GM23338 (cell line): Measurements from ENCODE around the gene GNAO1. TPM values are rescaled to one million over a fixed set of nuclear protein-coding genes. Genes with fewer than 3 reads are reported as not detected.

Experiments
- ATAC-seq: fragments of 200-7000 bp; cut with Tn5 transposase; 3 replicates; pipeline ENCODE4 v1.9.1; 2020
- DNase-seq: peaks from one replicate; pipeline ENCODE4 v3.0.0-alpha.2; 2015; ENCODE audit warnings: low spot score
- H2AFZ ChIP-seq: fragments of 200-600 bp; sonication (generic); 2 replicates; pipeline ENCODE4 v1.8.0; 2016; ENCODE audit warnings: antibody characterized with exemption, mild to moderate bottlenecking, moderate library complexity
- H3F3A ChIP-seq: fragments of 200-600 bp; sonication (generic); replicated peaks from 2 replicates; pipeline ENCODE4 v1.8.0; 2017; ENCODE audit warnings: antibody characterized with exemption, mixed run types, low read depth
- H3K27ac ChIP-seq: fragments of 200-600 bp; sonication (generic); 2 replicates; pipeline ENCODE4 v1.6.1; 2016; ENCODE audit warnings: low read depth
- H3K27me3 ChIP-seq: fragments of 200-600 bp; sonication (generic); 2 replicates; pipeline ENCODE4 v1.8.0; 2016; ENCODE audit warnings: mild to moderate bottlenecking, mixed run types, moderate library complexity; ENCODE audit not compliant: insufficient read depth
- H3K36me3 ChIP-seq: fragments of 200-600 bp; sonication (generic); 2 replicates; pipeline ENCODE4 v1.8.0; 2016; ENCODE audit warnings: mild to moderate bottlenecking; ENCODE audit not compliant: insufficient read depth
- H3K4me1 ChIP-seq: fragments of 200-600 bp; sonication (generic); 2 replicates; pipeline ENCODE4 v1.8.0; 2016; ENCODE audit warnings: mild to moderate bottlenecking, moderate library complexity; ENCODE audit not compliant: insufficient read depth
- H3K4me2 ChIP-seq: fragments of 200-600 bp; sonication (generic); 2 replicates; pipeline ENCODE4 v1.7.1; 2017; ENCODE audit warnings: mixed run types
- H3K4me3 ChIP-seq: fragments of 200-600 bp; sonication (generic); 2 replicates; pipeline ENCODE4 v1.6.1; 2016; ENCODE audit warnings: mixed run types
- H3K79me2 ChIP-seq: fragments of 200-600 bp; sonication (generic); replicated peaks from 2 replicates; pipeline ENCODE4 v1.8.0; 2017; ENCODE audit warnings: mild to moderate bottlenecking; ENCODE audit not compliant: insufficient read depth
- H3K9me2 ChIP-seq: fragments of 200-600 bp; sonication (generic); 2 replicates; pipeline ENCODE4 v1.8.0; 2017; ENCODE audit not compliant: insufficient read depth
- H4K20me1 ChIP-seq: fragments of 200-600 bp; sonication (generic); replicated peaks from 2 replicates; pipeline ENCODE4 v1.8.0; 2017; ENCODE audit warnings: mild to moderate bottlenecking; ENCODE audit not compliant: insufficient read depth
- H3K27ac Mint-ChIP-seq: 2 replicates; pipeline ENCODE4 v1.8.0; 2020; ENCODE audit warnings: inconsistent platforms, mild to moderate bottlenecking, moderate library complexity, mixed read lengths
- H3K27me3 Mint-ChIP-seq: 3 replicates; pipeline ENCODE4 v1.8.0; 2022; ENCODE audit warnings: low read depth, mild to moderate bottlenecking, moderate library complexity, mixed read lengths, inconsistent platforms; ENCODE audit not compliant: insufficient read depth, poor library complexity
- H3K36me3 Mint-ChIP-seq: 3 replicates; pipeline ENCODE4 v1.8.0; 2021; ENCODE audit warnings: low read depth, mild to moderate bottlenecking, inconsistent platforms, moderate library complexity, mixed read lengths
- H3K4me1 Mint-ChIP-seq: 3 replicates; pipeline ENCODE4 v1.8.0; 2020; ENCODE audit warnings: mild to moderate bottlenecking, inconsistent platforms, mixed read lengths
- H3K4me3 Mint-ChIP-seq: 3 replicates; pipeline ENCODE4 v1.8.0; 2021; ENCODE audit warnings: moderate library complexity, mild to moderate bottlenecking, inconsistent platforms, mixed read lengths
- H3K9me3 Mint-ChIP-seq: 3 replicates; pipeline ENCODE4 v1.8.0; 2020; ENCODE audit warnings: moderate library complexity, mild to moderate bottlenecking, inconsistent platforms, mixed read lengths
- CREB1 ChIP-seq: fragments of 250-450 bp; sonication (Bioruptor Pico); IDR thresholded peaks from 2 replicates; pipeline ENCODE4 v1.5.0; 2020; ENCODE audit warnings: low read depth, mild to moderate bottlenecking, moderate library complexity
- EZH2 ChIP-seq: fragments of 200-600 bp; sonication (generic); IDR thresholded peaks from one replicate; pipeline ENCODE4 v1.8.0; 2017; ENCODE audit warnings: antibody characterized with exemption, mild to moderate bottlenecking, low read depth; ENCODE audit not compliant: unreplicated experiment
- EZH2phosphoT487 ChIP-seq: fragments of 200-600 bp; sonication (generic); IDR thresholded peaks from one replicate; pipeline ENCODE4 v1.8.1; 2018; ENCODE audit warnings: antibody characterized with exemption; ENCODE audit not compliant: unreplicated experiment
- JUNB ChIP-seq: IDR thresholded peaks from one replicate; pipeline ENCODE4 v1.6.1; 2016; ENCODE audit warnings: antibody characterized with exemption; ENCODE audit not compliant: unreplicated experiment
- NANOG ChIP-seq: IDR thresholded peaks from 2 replicates; pipeline ENCODE4 v1.6.1; 2016; ENCODE audit warnings: antibody characterized with exemption, borderline replicate concordance
- POLR2AphosphoS5 ChIP-seq: IDR thresholded peaks from 2 replicates; pipeline ENCODE4 v1.6.1; 2016; ENCODE audit warnings: antibody characterized with exemption, low read depth
- STAT1 ChIP-seq: IDR thresholded peaks from one replicate; pipeline ENCODE4 v1.6.1; 2016; ENCODE audit warnings: antibody characterized with exemption; ENCODE audit not compliant: unreplicated experiment
- ZNF114 ChIP-seq: fragments of 250-450 bp; sonication (Bioruptor Pico); IDR thresholded peaks from 2 replicates; pipeline ENCODE4 v1.5.0; 2020; ENCODE audit warnings: mild to moderate bottlenecking, moderate library complexity
- ZNF331 ChIP-seq: fragments of 250-450 bp; sonication (Bioruptor Pico); IDR thresholded peaks from 2 replicates; pipeline ENCODE4 v1.5.0; 2020; ENCODE audit warnings: low read depth, mild to moderate bottlenecking, moderate library complexity
- polyA plus RNA-seq: library from polyadenylated mRNA; unstranded; fragments of >200 nt; fragmentation: Nextera tagmentation; extraction: Ambion mirVana; gene quantifications from 2 replicates; pipeline ENCODE4 v1.2.1, GENCODE V29; 2016
- total RNA-seq: library from RNA; depleted of rRNA; stranded (reverse); fragments of >200 nt; shearing (Covaris generic); gene quantifications from 2 replicates; pipeline ENCODE4 v1.2.3, GENCODE V29; 2014
- TF ChIP-seq, protein P1 (sequence below): IDR thresholded peaks from one replicate; pipeline ENCODE4 v1.6.1; 2018; ENCODE audit warnings: antibody characterized with exemption; ENCODE audit not compliant: unreplicated experiment
- TF ChIP-seq, protein P2 (sequence below): fragments of 250-450 bp; sonication (Bioruptor Pico); IDR thresholded peaks from 2 replicates; pipeline ENCODE4 v1.5.0; 2020; ENCODE audit warnings: mild to moderate bottlenecking, moderate library complexity
- TF ChIP-seq, protein P3 (sequence below), 2 experiments: fragments of 200-600 bp in 1 of 2; sonication (generic) in 1 of 2; conservative IDR thresholded peaks; 2 replicates each; pipeline versions ENCODE4 v1.5.1 to v1.6.1; 2016 to 2017; ENCODE audit warnings: antibody characterized with exemption in 2 of 2, low read depth in 2 of 2, mild to moderate bottlenecking in 2 of 2, moderate library complexity in 1 of 2
- TF ChIP-seq, protein P4 (sequence below): IDR thresholded peaks from 2 replicates; pipeline ENCODE4 v1.6.1; 2016; ENCODE audit warnings: antibody characterized with exemption

GNAO1 gene
- total and polyA plus RNA-seq, 2 experiments from 2014 or later, result 6.5 to 24.8 TPM

DNA sequence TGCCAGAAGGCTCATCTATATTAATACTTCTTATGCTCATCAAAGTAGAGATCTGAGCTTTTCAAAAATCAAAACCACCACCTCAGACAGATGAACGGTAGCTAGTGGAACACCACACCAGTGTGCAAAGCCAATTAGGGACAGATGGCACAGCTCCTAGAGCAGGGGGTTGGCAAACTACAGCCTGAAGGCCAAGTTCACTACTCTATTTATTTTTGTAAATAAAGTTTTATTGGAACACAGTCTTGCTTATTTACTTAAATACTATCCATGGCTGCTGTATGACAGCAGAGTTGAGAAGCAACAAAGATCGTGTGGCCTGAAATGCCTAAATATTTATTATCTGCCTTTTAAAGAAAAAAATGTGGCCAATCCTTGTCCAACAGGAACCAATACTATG, 177.3 kb downstream of the GNAO1 start:
- Mint-ChIP-seq H3K4me1 (peaks cover 4% of the 10 kb centered on the region; the same call in 1 of the 3 replicates), H3K9me3 (no peaks in the 10 kb centered on the region), H3K27me3 (no peaks in the 10 kb centered on the region), H3K27ac (no peak overlapping the region), H3K36me3 (peaks cover 7% of the 10 kb centered on the region; the same call in 2 of the 3 replicates), H3K4me3 (no peak overlapping the region)
- ATAC-seq, result no peak
- H3K79me2 ChIP-seq, result no peaks in the 10 kb centered on the region
- no peak for DNase-seq
- TF ChIP-seq, protein P1, sequence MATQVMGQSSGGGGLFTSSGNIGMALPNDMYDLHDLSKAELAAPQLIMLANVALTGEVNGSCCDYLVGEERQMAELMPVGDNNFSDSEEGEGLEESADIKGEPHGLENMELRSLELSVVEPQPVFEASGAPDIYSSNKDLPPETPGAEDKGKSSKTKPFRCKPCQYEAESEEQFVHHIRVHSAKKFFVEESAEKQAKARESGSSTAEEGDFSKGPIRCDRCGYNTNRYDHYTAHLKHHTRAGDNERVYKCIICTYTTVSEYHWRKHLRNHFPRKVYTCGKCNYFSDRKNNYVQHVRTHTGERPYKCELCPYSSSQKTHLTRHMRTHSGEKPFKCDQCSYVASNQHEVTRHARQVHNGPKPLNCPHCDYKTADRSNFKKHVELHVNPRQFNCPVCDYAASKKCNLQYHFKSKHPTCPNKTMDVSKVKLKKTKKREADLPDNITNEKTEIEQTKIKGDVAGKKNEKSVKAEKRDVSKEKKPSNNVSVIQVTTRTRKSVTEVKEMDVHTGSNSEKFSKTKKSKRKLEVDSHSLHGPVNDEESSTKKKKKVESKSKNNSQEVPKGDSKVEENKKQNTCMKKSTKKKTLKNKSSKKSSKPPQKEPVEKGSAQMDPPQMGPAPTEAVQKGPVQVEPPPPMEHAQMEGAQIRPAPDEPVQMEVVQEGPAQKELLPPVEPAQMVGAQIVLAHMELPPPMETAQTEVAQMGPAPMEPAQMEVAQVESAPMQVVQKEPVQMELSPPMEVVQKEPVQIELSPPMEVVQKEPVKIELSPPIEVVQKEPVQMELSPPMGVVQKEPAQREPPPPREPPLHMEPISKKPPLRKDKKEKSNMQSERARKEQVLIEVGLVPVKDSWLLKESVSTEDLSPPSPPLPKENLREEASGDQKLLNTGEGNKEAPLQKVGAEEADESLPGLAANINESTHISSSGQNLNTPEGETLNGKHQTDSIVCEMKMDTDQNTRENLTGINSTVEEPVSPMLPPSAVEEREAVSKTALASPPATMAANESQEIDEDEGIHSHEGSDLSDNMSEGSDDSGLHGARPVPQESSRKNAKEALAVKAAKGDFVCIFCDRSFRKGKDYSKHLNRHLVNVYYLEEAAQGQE, result no peak
- no peak for TF ChIP-seq ZNF331 (CRISPR knock-in tag)
- TF ChIP-seq, protein P2, sequence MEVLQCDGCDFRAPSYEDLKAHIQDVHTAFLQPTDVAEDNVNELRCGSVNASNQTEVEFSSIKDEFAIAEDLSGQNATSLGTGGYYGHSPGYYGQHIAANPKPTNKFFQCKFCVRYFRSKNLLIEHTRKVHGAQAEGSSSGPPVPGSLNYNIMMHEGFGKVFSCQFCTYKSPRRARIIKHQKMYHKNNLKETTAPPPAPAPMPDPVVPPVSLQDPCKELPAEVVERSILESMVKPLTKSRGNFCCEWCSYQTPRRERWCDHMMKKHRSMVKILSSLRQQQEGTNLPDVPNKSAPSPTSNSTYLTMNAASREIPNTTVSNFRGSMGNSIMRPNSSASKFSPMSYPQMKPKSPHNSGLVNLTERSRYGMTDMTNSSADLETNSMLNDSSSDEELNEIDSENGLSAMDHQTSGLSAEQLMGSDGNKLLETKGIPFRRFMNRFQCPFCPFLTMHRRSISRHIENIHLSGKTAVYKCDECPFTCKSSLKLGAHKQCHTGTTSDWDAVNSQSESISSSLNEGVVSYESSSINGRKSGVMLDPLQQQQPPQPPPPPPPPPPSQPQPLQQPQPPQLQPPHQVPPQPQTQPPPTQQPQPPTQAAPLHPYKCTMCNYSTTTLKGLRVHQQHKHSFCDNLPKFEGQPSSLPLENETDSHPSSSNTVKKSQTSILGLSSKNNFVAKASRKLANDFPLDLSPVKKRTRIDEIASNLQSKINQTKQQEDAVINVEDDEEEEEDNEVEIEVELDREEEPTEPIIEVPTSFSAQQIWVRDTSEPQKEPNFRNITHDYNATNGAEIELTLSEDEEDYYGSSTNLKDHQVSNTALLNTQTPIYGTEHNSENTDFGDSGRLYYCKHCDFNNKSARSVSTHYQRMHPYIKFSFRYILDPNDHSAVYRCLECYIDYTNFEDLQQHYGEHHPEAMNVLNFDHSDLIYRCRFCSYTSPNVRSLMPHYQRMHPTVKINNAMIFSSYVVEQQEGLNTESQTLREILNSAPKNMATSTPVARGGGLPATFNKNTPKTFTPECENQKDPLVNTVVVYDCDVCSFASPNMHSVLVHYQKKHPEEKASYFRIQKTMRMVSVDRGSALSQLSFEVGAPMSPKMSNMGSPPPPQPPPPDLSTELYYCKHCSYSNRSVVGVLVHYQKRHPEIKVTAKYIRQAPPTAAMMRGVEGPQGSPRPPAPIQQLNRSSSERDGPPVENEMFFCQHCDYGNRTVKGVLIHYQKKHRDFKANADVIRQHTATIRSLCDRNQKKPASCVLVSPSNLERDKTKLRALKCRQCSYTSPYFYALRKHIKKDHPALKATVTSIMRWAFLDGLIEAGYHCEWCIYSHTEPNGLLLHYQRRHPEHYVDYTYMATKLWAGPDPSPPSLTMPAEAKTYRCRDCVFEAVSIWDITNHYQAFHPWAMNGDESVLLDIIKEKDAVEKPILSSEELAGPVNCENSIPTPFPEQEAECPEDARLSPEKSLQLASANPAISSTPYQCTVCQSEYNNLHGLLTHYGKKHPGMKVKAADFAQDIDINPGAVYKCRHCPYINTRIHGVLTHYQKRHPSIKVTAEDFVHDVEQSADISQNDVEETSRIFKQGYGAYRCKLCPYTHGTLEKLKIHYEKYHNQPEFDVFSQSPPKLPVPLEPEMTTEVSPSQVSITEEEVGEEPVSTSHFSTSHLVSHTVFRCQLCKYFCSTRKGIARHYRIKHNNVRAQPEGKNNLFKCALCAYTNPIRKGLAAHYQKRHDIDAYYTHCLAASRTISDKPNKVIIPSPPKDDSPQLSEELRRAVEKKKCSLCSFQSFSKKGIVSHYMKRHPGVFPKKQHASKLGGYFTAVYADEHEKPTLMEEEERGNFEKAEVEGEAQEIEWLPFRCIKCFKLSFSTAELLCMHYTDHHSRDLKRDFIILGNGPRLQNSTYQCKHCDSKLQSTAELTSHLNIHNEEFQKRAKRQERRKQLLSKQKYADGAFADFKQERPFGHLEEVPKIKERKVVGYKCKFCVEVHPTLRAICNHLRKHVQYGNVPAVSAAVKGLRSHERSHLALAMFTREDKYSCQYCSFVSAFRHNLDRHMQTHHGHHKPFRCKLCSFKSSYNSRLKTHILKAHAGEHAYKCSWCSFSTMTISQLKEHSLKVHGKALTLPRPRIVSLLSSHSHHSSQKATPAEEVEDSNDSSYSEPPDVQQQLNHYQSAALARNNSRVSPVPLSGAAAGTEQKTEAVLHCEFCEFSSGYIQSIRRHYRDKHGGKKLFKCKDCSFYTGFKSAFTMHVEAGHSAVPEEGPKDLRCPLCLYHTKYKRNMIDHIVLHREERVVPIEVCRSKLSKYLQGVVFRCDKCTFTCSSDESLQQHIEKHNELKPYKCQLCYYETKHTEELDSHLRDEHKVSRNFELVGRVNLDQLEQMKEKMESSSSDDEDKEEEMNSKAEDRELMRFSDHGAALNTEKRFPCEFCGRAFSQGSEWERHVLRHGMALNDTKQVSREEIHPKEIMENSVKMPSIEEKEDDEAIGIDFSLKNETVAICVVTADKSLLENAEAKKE, result no peak
- TF ChIP-seq STAT1, result no peak
- no peak for TF ChIP-seq CREB1 (CRISPR knock-in tag)
- no peak for TF ChIP-seq ZNF114 (CRISPR knock-in tag)
- TF ChIP-seq, protein P3, sequence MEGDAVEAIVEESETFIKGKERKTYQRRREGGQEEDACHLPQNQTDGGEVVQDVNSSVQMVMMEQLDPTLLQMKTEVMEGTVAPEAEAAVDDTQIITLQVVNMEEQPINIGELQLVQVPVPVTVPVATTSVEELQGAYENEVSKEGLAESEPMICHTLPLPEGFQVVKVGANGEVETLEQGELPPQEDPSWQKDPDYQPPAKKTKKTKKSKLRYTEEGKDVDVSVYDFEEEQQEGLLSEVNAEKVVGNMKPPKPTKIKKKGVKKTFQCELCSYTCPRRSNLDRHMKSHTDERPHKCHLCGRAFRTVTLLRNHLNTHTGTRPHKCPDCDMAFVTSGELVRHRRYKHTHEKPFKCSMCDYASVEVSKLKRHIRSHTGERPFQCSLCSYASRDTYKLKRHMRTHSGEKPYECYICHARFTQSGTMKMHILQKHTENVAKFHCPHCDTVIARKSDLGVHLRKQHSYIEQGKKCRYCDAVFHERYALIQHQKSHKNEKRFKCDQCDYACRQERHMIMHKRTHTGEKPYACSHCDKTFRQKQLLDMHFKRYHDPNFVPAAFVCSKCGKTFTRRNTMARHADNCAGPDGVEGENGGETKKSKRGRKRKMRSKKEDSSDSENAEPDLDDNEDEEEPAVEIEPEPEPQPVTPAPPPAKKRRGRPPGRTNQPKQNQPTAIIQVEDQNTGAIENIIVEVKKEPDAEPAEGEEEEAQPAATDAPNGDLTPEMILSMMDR (conservative IDR thresholded peaks at IDR 0.05; ENCODE audit: low read depth in 2 of 2), result no peak
- no peak for TF ChIP-seq EZH2
- TF ChIP-seq, protein P4, sequence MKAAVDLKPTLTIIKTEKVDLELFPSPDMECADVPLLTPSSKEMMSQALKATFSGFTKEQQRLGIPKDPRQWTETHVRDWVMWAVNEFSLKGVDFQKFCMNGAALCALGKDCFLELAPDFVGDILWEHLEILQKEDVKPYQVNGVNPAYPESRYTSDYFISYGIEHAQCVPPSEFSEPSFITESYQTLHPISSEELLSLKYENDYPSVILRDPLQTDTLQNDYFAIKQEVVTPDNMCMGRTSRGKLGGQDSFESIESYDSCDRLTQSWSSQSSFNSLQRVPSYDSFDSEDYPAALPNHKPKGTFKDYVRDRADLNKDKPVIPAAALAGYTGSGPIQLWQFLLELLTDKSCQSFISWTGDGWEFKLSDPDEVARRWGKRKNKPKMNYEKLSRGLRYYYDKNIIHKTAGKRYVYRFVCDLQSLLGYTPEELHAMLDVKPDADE, result no peak
- TF ChIP-seq NANOG, result no peak
- TF ChIP-seq JUNB, result no peak
- TF ChIP-seq POLR2AphosphoS5, result no peak
- no peak for TF ChIP-seq EZH2phosphoT487
- H3F3A ChIP-seq, result no peaks in the 10 kb centered on the region
- no peak overlapping the region for H2AFZ ChIP-seq
- H3K36me3 ChIP-seq, result no peaks in the 10 kb centered on the region
- no peaks in the 10 kb centered on the region; the same call in 1 of the 2 replicates for H4K20me1 ChIP-seq
- no peak overlapping the region for H3K4me2 ChIP-seq
- no peaks in the 10 kb centered on the region for H3K27me3 ChIP-seq
- H3K27ac ChIP-seq, result no peak overlapping the region
- no peaks in the 10 kb centered on the region for H3K4me1 ChIP-seq
- H3K9me2 ChIP-seq, result no peaks in the 10 kb centered on the region
- no peak overlapping the region for H3K4me3 ChIP-seq
